Measurements from ENCODE around the gene SYNE1.

Gene SYNE1

GRCh38 chr6:152135755-152136448, 501.3 kb downstream of the SYNE1 start:
- Mint-ChIP-seq H3K9me3 (no peaks in the 10 kb centered on the region), H3K4me1 (peaks cover 5% of the 10 kb centered on the region), H3K4me3 (no peak overlapping the region), H3K27me3 (ENCODE audit: low read depth, poor library complexity) (no peaks in the 10 kb centered on the region), H3K36me3 (ENCODE audit: low read depth) (peaks cover 35% of the 10 kb centered on the region), H3K27ac (no peak overlapping the region)
- TF ChIP-seq CTCF (IDR thresholded peaks at IDR 0.05): no peak
- no peak for DNase-seq

- H3K4me1 Mint-ChIP-seq: peaks cover 6% of the 10 kb centered on the region
- no peaks in the 10 kb centered on the region for H3K9me3 Mint-ChIP-seq
- H3K36me3 Mint-ChIP-seq (ENCODE audit: low read depth): peaks cover 25% of the 10 kb centered on the region
- TF ChIP-seq CTCF (IDR thresholded peaks at IDR 0.05): no peak
- peaks cover 4% of the 10 kb centered on the region for H3K27me3 Mint-ChIP-seq (ENCODE audit: low read depth, poor library complexity)
- no peak for DNase-seq
- H3K4me3 Mint-ChIP-seq: no peak overlapping the region
- H3K27ac Mint-ChIP-seq: no peak overlapping the region
These were observed 506.7 kb downstream of the SYNE1 start for GRCh38 chr6:152130441-152130840.

- no peak for DNase-seq
- Mint-ChIP-seq H3K4me3 (no peak overlapping the region), H3K9me3 (no peaks in the 10 kb centered on the region), H3K27me3 (ENCODE audit: low read depth, poor library complexity) (peaks cover 4% of the 10 kb centered on the region), H3K36me3 (ENCODE audit: low read depth) (peaks cover 20% of the 10 kb centered on the region), H3K4me1 (peaks cover 6% of the 10 kb centered on the region), H3K27ac (peak overlapping the region; percentile 49)
- TF ChIP-seq CTCF (IDR thresholded peaks at IDR 0.05): no peak
These were observed 507.4 kb downstream of the SYNE1 start for GRCh38 chr6:152129691-152130151.

- peaks cover 4% of the 10 kb centered on the region for H3K27me3 Mint-ChIP-seq (ENCODE audit: low read depth, poor library complexity)
- TF ChIP-seq CTCF (IDR thresholded peaks at IDR 0.05): no peak
- H3K27ac Mint-ChIP-seq: no peak overlapping the region
- H3K9me3 Mint-ChIP-seq: no peaks in the 10 kb centered on the region
- DNase-seq: no peak
- H3K4me3 Mint-ChIP-seq: no peak overlapping the region
- H3K36me3 Mint-ChIP-seq (ENCODE audit: low read depth): peaks cover 18% of the 10 kb centered on the region
- H3K4me1 Mint-ChIP-seq: peaks cover 6% of the 10 kb centered on the region
These were observed 509.6 kb downstream of the SYNE1 start for GRCh38 chr6:152127432-152128165.

- H3K4me3 Mint-ChIP-seq: no peak overlapping the region
- peaks cover under 1% of the 10 kb centered on the region for H3K4me1 Mint-ChIP-seq
- H3K27me3 Mint-ChIP-seq (ENCODE audit: low read depth, poor library complexity): peaks cover 4% of the 10 kb centered on the region
- no peaks in the 10 kb centered on the region for H3K9me3 Mint-ChIP-seq
- no peak overlapping the region for H3K27ac Mint-ChIP-seq
- H3K36me3 Mint-ChIP-seq (ENCODE audit: low read depth): no peaks in the 10 kb centered on the region
- TF ChIP-seq CTCF (IDR thresholded peaks at IDR 0.05): peak; percentile 68
- no peak for DNase-seq
These were observed 512.6 kb downstream of the SYNE1 start for GRCh38 chr6:152124429-152125074.

Data from nephron progenitor cell (in vitro differentiated cells).